Measurements from ENCODE around the gene PLPPR1.

DNA sequence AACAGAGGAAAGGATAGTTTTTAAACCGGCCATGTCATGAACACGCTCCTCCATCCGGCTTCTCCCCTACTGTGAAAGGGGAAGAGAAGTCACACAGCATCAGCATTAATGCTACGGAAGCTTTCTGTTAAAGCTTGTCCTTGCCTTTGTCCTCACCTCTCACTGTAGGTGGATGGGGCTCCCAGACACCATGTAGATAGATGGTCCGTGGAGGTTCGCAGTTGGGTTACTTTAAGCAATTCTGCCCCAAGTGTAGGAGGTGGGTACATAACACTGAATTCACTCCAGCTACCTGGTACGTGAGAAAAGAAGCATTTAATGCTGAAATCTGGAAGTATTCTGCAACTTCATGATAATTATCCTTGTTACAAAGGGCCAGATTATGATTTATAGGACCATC, 190.5 kb downstream of the PLPPR1 start:
- TF ChIP-seq, protein P1, sequence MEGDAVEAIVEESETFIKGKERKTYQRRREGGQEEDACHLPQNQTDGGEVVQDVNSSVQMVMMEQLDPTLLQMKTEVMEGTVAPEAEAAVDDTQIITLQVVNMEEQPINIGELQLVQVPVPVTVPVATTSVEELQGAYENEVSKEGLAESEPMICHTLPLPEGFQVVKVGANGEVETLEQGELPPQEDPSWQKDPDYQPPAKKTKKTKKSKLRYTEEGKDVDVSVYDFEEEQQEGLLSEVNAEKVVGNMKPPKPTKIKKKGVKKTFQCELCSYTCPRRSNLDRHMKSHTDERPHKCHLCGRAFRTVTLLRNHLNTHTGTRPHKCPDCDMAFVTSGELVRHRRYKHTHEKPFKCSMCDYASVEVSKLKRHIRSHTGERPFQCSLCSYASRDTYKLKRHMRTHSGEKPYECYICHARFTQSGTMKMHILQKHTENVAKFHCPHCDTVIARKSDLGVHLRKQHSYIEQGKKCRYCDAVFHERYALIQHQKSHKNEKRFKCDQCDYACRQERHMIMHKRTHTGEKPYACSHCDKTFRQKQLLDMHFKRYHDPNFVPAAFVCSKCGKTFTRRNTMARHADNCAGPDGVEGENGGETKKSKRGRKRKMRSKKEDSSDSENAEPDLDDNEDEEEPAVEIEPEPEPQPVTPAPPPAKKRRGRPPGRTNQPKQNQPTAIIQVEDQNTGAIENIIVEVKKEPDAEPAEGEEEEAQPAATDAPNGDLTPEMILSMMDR (IDR thresholded peaks at IDR 0.05; ENCODE audit: insufficient read depth, low read length, poor library complexity, severe bottlenecking): no peak
- no peak for TF ChIP-seq EZH2phosphoT487 (conservative IDR thresholded peaks at IDR 0.05; ENCODE audit: low read length)

Data from SU-DHL-6 (cell line).